ENCODE data around the gene DTYMK. TPM values are rescaled to one million over a fixed set of nuclear protein-coding genes. Genes with fewer than 3 reads are reported as not detected.

The DTYMK gene
- total and polyA plus RNA-seq, 10 of the 15 experiments (the other 5 are each of a cell fraction or from before 2014, with no cell fraction given) = 7.0 to 220 (median 59.3) TPM

GRCh38 chr2:241729868-241730267 lies 43.3 kb upstream of the DTYMK start:
- H3K27me3 ChIP-seq (replicated peaks in 1 of 2; ENCODE audit: control insufficient read depth in 2 of 2, insufficient read depth in 2 of 2, low read length in 1 of 2) = no peaks in the 10 kb centered on the region
- H3K4me3 ChIP-seq = no peak overlapping the region
- H3K4me2 ChIP-seq (ENCODE audit: control insufficient read depth, insufficient read depth) = no peak overlapping the region
- intact Hi-C loops (cut with micrococcal nuclease; ENCODE audit: unreplicated experiment) (loop anchor here (5.0 to 10.0 kb wide), 2 partner anchors 43 to 115 kb away; partner anchors contain the start of gene DTYMK), in situ Hi-C loops (cut with MboI) (no loop called here)
- H3K9ac ChIP-seq (ENCODE audit: control insufficient read depth, insufficient read depth, low read length) = no peak overlapping the region
- H2AFZ ChIP-seq (ENCODE audit: control insufficient read depth, low read depth, low read length) = no peak overlapping the region
- no peaks in the 10 kb centered on the region for H3K9me3 ChIP-seq (replicated peaks; ENCODE audit: control insufficient read depth, insufficient read depth, low read length)
- 43% methylated on average over 6 of the region's 6 CpGs for WGBS (ENCODE audit: insufficient coverage, insufficient replicate concordance, low lambda C conversion rate, missing lambda C conversion rate)
- SMC1A ChIA-PET (ENCODE audit: uncharacterized antibody, unreplicated experiment) = no interaction called here
- CTCF ChIA-PET = interaction anchor here (0.6 to 1.9 kb wide), 3 partner anchors 27 to 157 kb away, joined by 3 to 6 read pairs (median 3); no protein-coding TSS in a partner anchor
- RAD21 ChIA-PET (ENCODE audit: unreplicated experiment) = no interaction called here
- H3K79me2 ChIP-seq (ENCODE audit: control insufficient read depth, insufficient read depth, low read length) = peaks cover 2% of the 10 kb centered on the region; the same call in 1 of the 2 replicates
- H3K36me3 ChIP-seq (ENCODE audit: control insufficient read depth in 2 of 2, insufficient read depth in 2 of 2, low read length in 1 of 2) = no peaks in the 10 kb centered on the region
- no peak for ATAC-seq
- BruUV-seq (replicated peaks) = no TSS peak
- no peaks in the 10 kb centered on the region for H3K4me1 ChIP-seq (ENCODE audit: control insufficient read depth, insufficient read depth, low read length)
- no peak for DNase-seq (ENCODE audit: low read depth, low spot score)
- no peaks in the 10 kb centered on the region; the same call in 1 of the 2 replicates for H4K20me1 ChIP-seq (ENCODE audit: control insufficient read depth, insufficient read depth)
- POLR2A ChIA-PET = no interaction called here
- TF ChIP-seq TCF12 (IDR thresholded peaks at IDR 0.05; ENCODE audit: low read depth, low read length) (0 out of 2 replicates have a peak, but pooled peaks have one; percentile 46), USF1 (IDR thresholded peaks at IDR 0.05; ENCODE audit: borderline replicate concordance, extremely low read length, insufficient read depth, low read depth, low read length) (no peak), MLLT1 (IDR thresholded peaks at IDR 0.05) (no peak), POLR2AphosphoS5 (IDR thresholded peaks at IDR 0.05; ENCODE audit: low read length) (no peak), CHD2 (IDR thresholded peaks at IDR 0.05; ENCODE audit: borderline replicate concordance, low read depth, low read length) (peak; percentile 66; the same call in 1 of the 2 replicates), PKNOX1 (IDR thresholded peaks at IDR 0.05) (peak; percentile 31; the same call in 1 of the 2 replicates), BHLHE40 (IDR thresholded peaks at IDR 0.05; ENCODE audit: borderline replicate concordance in 1 of 2, low read depth in 2 of 2, low read length in 1 of 2) (peak in 1 of 2 experiments; percentile 1; a peak in 1 of 4 replicates)
- no peak for FAIRE-seq
- H3K27ac ChIP-seq (ENCODE audit: control insufficient read depth, insufficient read depth) = no peak overlapping the region

Data from GM12878 (cell line).